Stomach (tissue), 4 donors: Measurements from ENCODE around the gene DOCK4.

Experiments
- CTCF ChIP-seq, 7 experiments: fragments of 450-650 bp in 4 of 7; fragments of 200-600 bp in 3 of 7; sonication (generic) in 3 of 7; IDR thresholded peaks; one replicate each; pipeline ENCODE4 v1.5.1; 2016 to 2019; ENCODE audit warnings: antibody characterized with exemption in 7 of 7, control low read depth in 2 of 7, mild to moderate bottlenecking in 1 of 7
- POLR2A ChIP-seq, 4 donors: fragments of 450-650 bp; IDR thresholded peaks; one replicate each; pipeline ENCODE4 v1.6.1; 2016; ENCODE audit warnings: antibody characterized with exemption in 4 of 4, control low read depth in 2 of 4, mild to moderate bottlenecking in 1 of 4, moderate library complexity in 1 of 4

GRCh38 chr7:111982133-111982532, 224.1 kb downstream of the DOCK4 start:
- TF ChIP-seq CTCF (IDR thresholded peaks at IDR 0.05), result no peak
- no peak for TF ChIP-seq POLR2A (IDR thresholded peaks at IDR 0.05)
